WTC11 (cell line): Measurements from ENCODE around the gene DACT1. TPM values are rescaled to one million over a fixed set of nuclear protein-coding genes. Genes with fewer than 3 reads are reported as not detected.

ENCODE experiments used
- ATAC-seq: fragments of 200-7000 bp; cut with Tn5 transposase; 2 replicates; pipeline ENCODE4 v1.10.0; 2021; ENCODE audit warnings: mild to moderate bottlenecking, moderate library complexity
- CTCF ChIA-PET: fragments of 300-600 bp; sonication (Branson Sonifier 250); formaldehyde crosslinking; loops from one replicate; lab custom pipeline; 2021; ENCODE audit warnings: antibody characterized with exemption; lab: Charles Lee
- POLR2A ChIA-PET: fragments of 350-600 bp; sonication (Branson Sonifier 250); formaldehyde crosslinking; loops from one replicate; lab custom pipeline; 2021; ENCODE audit warnings: antibody characterized with exemption; lab: Charles Lee
- DNase-seq: peaks from one replicate; pipeline ENCODE4 v3.0.0; 2021; ENCODE audit warnings: low spot score
- H3K27ac Mint-ChIP-seq: 2 replicates; pipeline ENCODE4 v1.8.0; 2021; ENCODE audit warnings: mixed read lengths
- H3K27me3 Mint-ChIP-seq: 2 replicates; pipeline ENCODE4 v1.8.0; 2021; ENCODE audit warnings: low read depth, mild to moderate bottlenecking, moderate library complexity, mixed read lengths
- H3K36me3 Mint-ChIP-seq: 2 replicates; pipeline ENCODE4 v1.8.0; 2021; ENCODE audit warnings: mixed read lengths
- H3K4me1 Mint-ChIP-seq: 2 replicates; pipeline ENCODE4 v1.8.0; 2022; ENCODE audit warnings: mixed read lengths
- H3K4me3 Mint-ChIP-seq: 2 replicates; pipeline ENCODE4 v1.8.0; 2021; ENCODE audit warnings: mild to moderate bottlenecking, moderate library complexity, mixed read lengths
- H3K9me3 Mint-ChIP-seq: 2 replicates; pipeline ENCODE4 v1.8.0; 2021; ENCODE audit warnings: mixed read lengths
- ARID4B ChIP-seq: sonication (generic); formaldehyde crosslinking; IDR thresholded peaks from 2 replicates; pipeline ENCODE4 v1.8.0; 2023; ENCODE audit warnings: missing genetic modification reagents, mild to moderate bottlenecking, borderline replicate concordance
- ATF3 ChIP-seq: sonication (generic); formaldehyde crosslinking; conservative IDR thresholded peaks from 2 replicates; pipeline ENCODE4 v1.8.1; 2022; ENCODE audit warnings: mild to moderate bottlenecking, missing genetic modification reagents
- ATF6 ChIP-seq: sonication (generic); formaldehyde crosslinking; IDR thresholded peaks from 2 replicates; pipeline ENCODE4 v1.8.1; 2023; ENCODE audit warnings: mild to moderate bottlenecking, missing genetic modification reagents
- CBFB ChIP-seq: sonication (generic); formaldehyde crosslinking; IDR thresholded peaks from 2 replicates; pipeline ENCODE4 v1.8.1; 2022; ENCODE audit warnings: mild to moderate bottlenecking, low read depth, missing genetic modification reagents
- CREB1 ChIP-seq: sonication (generic); formaldehyde crosslinking; IDR thresholded peaks from 2 replicates; pipeline ENCODE4 v1.8.0; 2023; ENCODE audit warnings: mild to moderate bottlenecking, missing genetic modification reagents
- CREM ChIP-seq: sonication (generic); formaldehyde crosslinking; IDR thresholded peaks from 2 replicates; pipeline ENCODE4 v1.8.1; 2022; ENCODE audit warnings: mild to moderate bottlenecking, missing genetic modification reagents, moderate library complexity
- FOXP4 ChIP-seq: sonication (generic); formaldehyde crosslinking; IDR thresholded peaks from 2 replicates; pipeline ENCODE4 v1.8.0; 2022; ENCODE audit warnings: mild to moderate bottlenecking, missing genetic modification reagents
- GTF2I ChIP-seq: fragments of 250-450 bp; sonication (Bioruptor Pico); conservative IDR thresholded peaks from 2 replicates; pipeline ENCODE4 v1.4.0; 2021; ENCODE audit warnings: mild to moderate bottlenecking
- HMGXB4 ChIP-seq: sonication (generic); formaldehyde crosslinking; IDR thresholded peaks from 2 replicates; pipeline ENCODE4 v1.8.1; 2023; ENCODE audit warnings: mild to moderate bottlenecking, moderate library complexity, missing genetic modification reagents
- JAZF1 ChIP-seq: fragments of 250-450 bp; sonication (Bioruptor Pico); IDR thresholded peaks from 2 replicates; pipeline ENCODE4 v1.9.0; 2021; ENCODE audit warnings: moderate library complexity, mild to moderate bottlenecking, inconsistent platforms
- NFE2L1 ChIP-seq: sonication (generic); formaldehyde crosslinking; IDR thresholded peaks from 2 replicates; pipeline ENCODE4 v1.8.1; 2023; ENCODE audit warnings: missing genetic modification reagents
- NFYB ChIP-seq: sonication (generic); formaldehyde crosslinking; conservative IDR thresholded peaks from 2 replicates; pipeline ENCODE4 v1.8.0; 2022; ENCODE audit warnings: low read depth, missing genetic modification reagents
- PRDM15 ChIP-seq: sonication (generic); formaldehyde crosslinking; IDR thresholded peaks from 2 replicates; pipeline ENCODE4 v1.8.0; 2022; ENCODE audit warnings: missing genetic modification reagents
- RELA ChIP-seq: sonication (generic); formaldehyde crosslinking; IDR thresholded peaks from 2 replicates; pipeline ENCODE4 v1.8.1; 2022; ENCODE audit warnings: missing genetic modification reagents, mild to moderate bottlenecking, borderline replicate concordance
- SMAD3 ChIP-seq: sonication (generic); formaldehyde crosslinking; IDR thresholded peaks from 2 replicates; pipeline ENCODE4 v1.8.0; 2022; ENCODE audit warnings: missing genetic modification reagents, mild to moderate bottlenecking, borderline replicate concordance
- TCF7 ChIP-seq: sonication (generic); formaldehyde crosslinking; IDR thresholded peaks from 2 replicates; pipeline ENCODE4 v1.8.0; 2022; ENCODE audit warnings: mild to moderate bottlenecking, low read depth, missing genetic modification reagents, moderate library complexity
- USF1 ChIP-seq: sonication (generic); formaldehyde crosslinking; IDR thresholded peaks from 2 replicates; pipeline ENCODE4 v1.8.0; 2022; ENCODE audit warnings: mild to moderate bottlenecking, missing genetic modification reagents
- total RNA-seq: library from RNA; stranded (reverse); gene quantifications from 3 replicates; pipeline ENCODE4 v1.2.3, GENCODE V29; 2021

Gene DACT1
- total RNA-seq, 1 experiment from 2014 or later = 21.2 TPM

GRCh38 chr14:58593977-58594376, 43.8 kb upstream of the DACT1 start:
- ChIA-PET CTCF (no interaction called here), POLR2A (no interaction called here)
- H3K27me3 Mint-ChIP-seq = peaks cover 30% of the 10 kb centered on the region
- DNase-seq = no peak
- ATAC-seq = no peak
- peaks cover 7% of the 10 kb centered on the region for H3K36me3 Mint-ChIP-seq
- H3K4me3 Mint-ChIP-seq = no peak overlapping the region
- peaks cover 13% of the 10 kb centered on the region for H3K4me1 Mint-ChIP-seq
- TF ChIP-seq NFYB (CRISPR knock-in tag) = no peak
- no peak for TF ChIP-seq PRDM15 (CRISPR knock-in tag)
- TF ChIP-seq TCF7 (CRISPR knock-in tag) = no peak
- TF ChIP-seq CREB1 (CRISPR knock-in tag) = no peak
- no peak for TF ChIP-seq ARID4B (CRISPR knock-in tag)
- no peak for TF ChIP-seq JAZF1 (CRISPR knock-in tag)
- TF ChIP-seq CBFB (CRISPR knock-in tag) = no peak
- TF ChIP-seq NFE2L1 (CRISPR knock-in tag) = no peak
- no peak for TF ChIP-seq USF1 (CRISPR knock-in tag)
- no peak for TF ChIP-seq FOXP4 (CRISPR knock-in tag)
- TF ChIP-seq, all 79 proteins: peak for 0
- Mint-ChIP-seq H3K9me3 (peaks cover 7% of the 10 kb centered on the region; the same call in 1 of the 2 replicates), H3K27ac (no peak overlapping the region)

- TF ChIP-seq SMAD3 (no peak), RELA (no peak), JAZF1 (CRISPR knock-in tag) (no peak), ATF3 (CRISPR knock-in tag) (no peak), HMGXB4 (CRISPR knock-in tag) (no peak), CREM (CRISPR knock-in tag) (no peak), ATF6 (CRISPR knock-in tag) (no peak), GTF2I (CRISPR knock-in tag) (no peak)
- CTCF ChIA-PET = no interaction called here
- H3K4me1 Mint-ChIP-seq = peaks cover 22% of the 10 kb centered on the region
- H3K9me3 Mint-ChIP-seq = no peaks in the 10 kb centered on the region
- ATAC-seq (no peak), DNase-seq (no peak)
- no peaks in the 10 kb centered on the region for H3K36me3 Mint-ChIP-seq
- no peak overlapping the region for H3K27ac Mint-ChIP-seq
- peaks cover 42% of the 10 kb centered on the region for H3K27me3 Mint-ChIP-seq
- POLR2A ChIA-PET = no interaction called here
- H3K4me3 Mint-ChIP-seq = no peak overlapping the region
Observed at GRCh38 chr14:58597041-58597440, 40.7 kb upstream of the DACT1 start.
